CD14-positive monocyte (primary cell): ENCODE data around the gene KRTAP5-11. TPM values are rescaled to one million over a fixed set of nuclear protein-coding genes. Genes with fewer than 3 reads are reported as not detected.

Experiments
- DNase-seq, 3 donors: peaks; one replicate each; pipeline ENCODE4 v3.0.0-alpha.2; 2011 to 2022
- H2AFZ ChIP-seq: 2 replicates; pipeline ENCODE4 v1.6.0; 2012; ENCODE audit warnings: mild to moderate bottlenecking, low read depth, low read length, inconsistent platforms; ENCODE audit not compliant: insufficient read depth, poor library complexity, severe bottlenecking
- H3K27ac ChIP-seq, 2 donors: 1 replicate in 1 of 2; 2 replicates in 1 of 2; pipeline ENCODE4 v1.5.1; 2012 to 2013; ENCODE audit warnings: low read length in 2 of 2, control low read depth in 1 of 2, inconsistent platforms in 1 of 2, low read depth in 1 of 2, mild to moderate bottlenecking in 1 of 2
- H3K27me3 ChIP-seq, 2 donors: one replicate each; pipeline versions ENCODE4 v1.6.0 to v1.6.1; 2011 to 2013; ENCODE audit warnings: low read length in 2 of 2; ENCODE audit not compliant: control insufficient read depth in 2 of 2, insufficient read depth in 2 of 2
- H3K36me3 ChIP-seq, 2 donors: replicated peaks in 1 of 2; 1 replicate in 1 of 2; 2 replicates in 1 of 2; pipeline versions ENCODE4 v1.5.1 to v1.6.1; 2012 to 2013; ENCODE audit warnings: low read length in 2 of 2, control low read depth in 1 of 2, inconsistent platforms in 1 of 2, mild to moderate bottlenecking in 1 of 2; ENCODE audit not compliant: insufficient read depth in 2 of 2, control insufficient read depth in 1 of 2
- H3K4me1 ChIP-seq, 2 donors: 1 replicate in 1 of 2; 2 replicates in 1 of 2; pipeline versions ENCODE4 v1.5.1 to v1.6.1; 2012 to 2013; ENCODE audit warnings: low read length in 2 of 2, control low read depth in 1 of 2, inconsistent platforms in 1 of 2, mild to moderate bottlenecking in 1 of 2, moderate library complexity in 1 of 2; ENCODE audit not compliant: insufficient read depth in 2 of 2, control insufficient read depth in 1 of 2
- H3K4me2 ChIP-seq: replicated peaks from 2 replicates; pipeline ENCODE3; 2012; ENCODE audit warnings: low read length, moderate library complexity, mild to moderate bottlenecking; ENCODE audit not compliant: poor library complexity, severe bottlenecking; ENCODE audit errors: extremely low read depth
- H3K4me3 ChIP-seq, 3 experiments: fragments of 200-600 bp in 1 of 3; sonication (generic) in 1 of 3; replicated peaks in 1 of 3; 1 replicate in 2 of 3; 2 replicates in 1 of 3; pipeline ENCODE4 v1.5.1; 2011 to 2013; ENCODE audit warnings: low read length in 3 of 3, mild to moderate bottlenecking in 3 of 3, control low read depth in 2 of 3, low read depth in 2 of 3, inconsistent platforms in 1 of 3, moderate library complexity in 1 of 3
- H3K79me2 ChIP-seq: 2 replicates; pipeline ENCODE4 v1.6.0; 2012; ENCODE audit warnings: mild to moderate bottlenecking, control low read depth, inconsistent platforms, low read length, moderate library complexity; ENCODE audit not compliant: insufficient read depth
- H3K9ac ChIP-seq: 2 replicates; pipeline ENCODE4 v1.6.0; 2017; ENCODE audit warnings: low read length, mild to moderate bottlenecking; ENCODE audit not compliant: insufficient read depth, poor library complexity, severe bottlenecking
- H3K9me3 ChIP-seq, 2 donors: replicated peaks in 1 of 2; 1 replicate in 1 of 2; 2 replicates in 1 of 2; pipeline versions ENCODE4 v1.5.1 to v1.6.1; 2012 to 2013; ENCODE audit warnings: low read length in 2 of 2, control low read depth in 1 of 2; ENCODE audit not compliant: control insufficient read depth in 1 of 2, insufficient read depth in 1 of 2
- H4K20me1 ChIP-seq: 2 replicates; pipeline ENCODE4 v1.6.0; 2012; ENCODE audit warnings: mild to moderate bottlenecking, low read length, control low read depth, moderate library complexity; ENCODE audit not compliant: insufficient read depth
- H3K27ac Mint-ChIP-seq, 7 donors: one replicate each; pipeline ENCODE4 v1.8.0; 2020; ENCODE audit warnings: mild to moderate bottlenecking in 7 of 7, mixed read lengths in 7 of 7, moderate library complexity in 6 of 7, inconsistent platforms in 2 of 7
- H3K27me3 Mint-ChIP-seq, 3 donors: one replicate each; pipeline ENCODE4 v1.8.0; 2021 to 2022; ENCODE audit warnings: low read depth in 3 of 3, mild to moderate bottlenecking in 3 of 3, mixed read lengths in 3 of 3, moderate library complexity in 3 of 3, inconsistent platforms in 1 of 3
- H3K36me3 Mint-ChIP-seq, 2 donors: one replicate each; pipeline ENCODE4 v1.8.0; 2020; ENCODE audit warnings: mixed read lengths in 2 of 2, inconsistent platforms in 1 of 2, mild to moderate bottlenecking in 1 of 2
- H3K4me1 Mint-ChIP-seq: one replicate; pipeline ENCODE4 v1.8.0; 2020; ENCODE audit warnings: mild to moderate bottlenecking, mixed read lengths
- H3K4me3 Mint-ChIP-seq, 2 donors: one replicate each; pipeline ENCODE4 v1.8.0; 2020; ENCODE audit warnings: mild to moderate bottlenecking in 2 of 2, mixed read lengths in 2 of 2, moderate library complexity in 1 of 2
- H3K9me3 Mint-ChIP-seq, 7 donors: one replicate each; pipeline ENCODE4 v1.8.0; 2020 to 2022; ENCODE audit warnings: mixed read lengths in 7 of 7, mild to moderate bottlenecking in 6 of 7, moderate library complexity in 6 of 7, inconsistent platforms in 2 of 7
- WGBS: methylation state at CpG from one replicate; pipeline ENCODE4 v1.1.5; 2013; ENCODE audit warnings: missing lambda C conversion rate; ENCODE audit not compliant: insufficient coverage; 5-methylcytosine and 5-hydroxymethylcytosine counted together
- intact Hi-C, 2 donors: fragments of 100-400 bp; cut with micrococcal nuclease; formaldehyde crosslinking; loops; one replicate each; pipeline versions ENCODE4 v1.15.0 to v1.15.1; 2023
- polyA plus RNA-seq, 3 donors: library from polyadenylated mRNA; depleted of rRNA in 1 of 3; unstranded in 2 of 3; stranded (reverse) in 1 of 3; fragments of 300-500 nt in 2 of 3; fragments of >200 nt in 1 of 3; fragmentation: Illumina TruSeq in 2 of 3; gene quantifications; 1 replicate in 2 of 3; 2 replicates in 1 of 3; pipeline ENCODE4 v1.2.3, GENCODE V29; 2012 to 2021
- TF ChIP-seq, protein P1 (sequence below): fragments of 200-600 bp; IDR thresholded peaks from one replicate; pipeline ENCODE4 v1.8.0; 2022; ENCODE audit warnings: antibody characterized with exemption, mild to moderate bottlenecking

KRTAP5-11 gene
- polyA plus RNA-seq, 3 donors, result not detected

DNA sequence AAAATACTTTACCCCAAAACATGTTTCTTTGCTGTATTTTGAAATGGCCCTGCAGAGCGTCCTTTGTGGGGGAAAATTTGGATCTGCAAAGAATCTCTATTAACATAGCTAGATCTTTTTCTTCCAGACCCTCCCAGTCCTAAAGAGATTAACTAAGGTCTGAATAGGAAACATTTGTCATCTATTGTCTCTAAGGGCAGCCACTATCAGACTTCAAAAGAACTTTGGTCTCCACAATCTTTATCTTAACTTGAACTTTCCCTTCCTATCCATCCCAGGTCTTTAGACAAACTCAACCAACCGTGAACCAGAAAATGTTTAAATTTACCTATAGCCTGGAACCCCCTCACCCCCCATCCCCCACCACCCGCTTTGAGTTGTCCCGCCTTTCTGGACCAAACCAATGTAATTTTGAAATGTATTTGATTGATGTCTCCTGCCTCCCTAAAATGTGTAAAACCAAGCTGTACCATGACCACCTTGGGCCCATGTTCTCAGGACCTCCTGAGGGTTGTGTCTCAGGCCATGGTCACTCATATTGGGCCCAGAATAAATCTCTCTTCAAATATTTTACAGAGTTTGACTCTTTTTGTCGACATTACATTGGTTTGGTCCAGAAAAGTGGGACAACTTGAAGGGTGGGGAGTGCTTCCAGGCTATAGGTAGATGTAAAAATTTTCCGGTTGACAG, 38.0 kb downstream of the KRTAP5-11 start:
- intact Hi-C loops, result no loop called here

DNA sequence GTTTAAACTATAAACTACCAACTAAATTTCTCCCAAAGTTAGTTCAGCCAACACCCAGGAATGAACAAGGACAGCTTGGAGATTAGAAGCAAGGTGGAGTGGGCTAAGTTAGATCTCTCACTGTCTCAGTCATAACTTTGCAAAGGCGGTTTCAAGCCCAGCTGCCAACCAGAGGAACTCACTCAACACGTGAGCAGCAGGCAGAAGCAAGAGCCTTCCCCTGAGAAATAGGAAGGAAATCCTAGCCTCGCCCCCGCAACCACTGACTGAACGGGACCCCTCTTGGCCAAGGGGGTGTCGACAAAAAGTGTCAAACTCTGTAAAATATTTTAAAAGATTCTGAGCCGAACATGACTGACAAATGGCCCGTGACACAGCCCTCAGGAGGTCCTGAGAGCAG, 38.8 kb downstream of the KRTAP5-11 start:
- Mint-ChIP-seq H3K4me3 (peak overlapping the region in 1 of 2 donors; percentile 8), H3K9me3 (peaks cover 13 to 29% (median 15%) of the 10 kb centered on the region in 7 donors), H3K36me3 (no peaks in the 10 kb centered on the region), H3K27me3 (peaks cover 0 to 9% (median 3%) of the 10 kb centered on the region in 3 donors), H3K4me1 (peaks cover 24% of the 10 kb centered on the region), H3K27ac (no peak overlapping the region)
- Histone ChIP-seq H3K27ac (no peak overlapping the region), H3K4me3 (no peak overlapping the region), H3K9me3 (peaks cover 0 to 31% of the 10 kb centered on the region in 2 donors), H2AFZ (no peak overlapping the region), H3K4me1 (peaks cover 9 to 13% of the 10 kb centered on the region in 2 donors), H3K27me3 (no peaks in the 10 kb centered on the region), H4K20me1 (no peaks in the 10 kb centered on the region), H3K79me2 (no peaks in the 10 kb centered on the region), H3K36me3 (no peaks in the 10 kb centered on the region), H3K9ac (no peak overlapping the region), H3K4me2 (no peak overlapping the region)
- 20% methylated on average over 2 of the region's 8 CpGs for WGBS
- TF ChIP-seq, protein P1, sequence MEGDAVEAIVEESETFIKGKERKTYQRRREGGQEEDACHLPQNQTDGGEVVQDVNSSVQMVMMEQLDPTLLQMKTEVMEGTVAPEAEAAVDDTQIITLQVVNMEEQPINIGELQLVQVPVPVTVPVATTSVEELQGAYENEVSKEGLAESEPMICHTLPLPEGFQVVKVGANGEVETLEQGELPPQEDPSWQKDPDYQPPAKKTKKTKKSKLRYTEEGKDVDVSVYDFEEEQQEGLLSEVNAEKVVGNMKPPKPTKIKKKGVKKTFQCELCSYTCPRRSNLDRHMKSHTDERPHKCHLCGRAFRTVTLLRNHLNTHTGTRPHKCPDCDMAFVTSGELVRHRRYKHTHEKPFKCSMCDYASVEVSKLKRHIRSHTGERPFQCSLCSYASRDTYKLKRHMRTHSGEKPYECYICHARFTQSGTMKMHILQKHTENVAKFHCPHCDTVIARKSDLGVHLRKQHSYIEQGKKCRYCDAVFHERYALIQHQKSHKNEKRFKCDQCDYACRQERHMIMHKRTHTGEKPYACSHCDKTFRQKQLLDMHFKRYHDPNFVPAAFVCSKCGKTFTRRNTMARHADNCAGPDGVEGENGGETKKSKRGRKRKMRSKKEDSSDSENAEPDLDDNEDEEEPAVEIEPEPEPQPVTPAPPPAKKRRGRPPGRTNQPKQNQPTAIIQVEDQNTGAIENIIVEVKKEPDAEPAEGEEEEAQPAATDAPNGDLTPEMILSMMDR, result no peak
- intact Hi-C loops, result no loop called here
- DNase-seq, result peak in 2 of 3 donors; percentile 1 to 24

More for the DNA sequence above, 38.0 kb downstream of the KRTAP5-11 start:
- Mint-ChIP-seq H3K27ac (peak overlapping the region in 1 of 7 donors; percentile 8), H3K4me1 (peaks cover 25% of the 10 kb centered on the region), H3K4me3 (no peak overlapping the region), H3K36me3 (no peaks in the 10 kb centered on the region), H3K27me3 (peaks cover 0 to 9% (median 4%) of the 10 kb centered on the region in 3 donors), H3K9me3 (peaks cover 13 to 28% (median 15%) of the 10 kb centered on the region in 7 donors)
- TF ChIP-seq, protein P1, result no peak
- H3K4me2 ChIP-seq, result no peak overlapping the region
- H4K20me1 ChIP-seq, result no peaks in the 10 kb centered on the region
- no peak for DNase-seq
- H3K27ac ChIP-seq, result no peak overlapping the region
- no peak overlapping the region for H3K9ac ChIP-seq
- no peaks in the 10 kb centered on the region for H3K36me3 ChIP-seq
- H3K9me3 ChIP-seq, result peaks cover 0 to 31% of the 10 kb centered on the region in 2 donors
- H2AFZ ChIP-seq, result no peak overlapping the region
- no peaks in the 10 kb centered on the region for H3K79me2 ChIP-seq
- H3K4me3 ChIP-seq, result no peak overlapping the region
- 90% methylated on average over 2 of the region's 6 CpGs for WGBS
- H3K4me1 ChIP-seq, result peaks cover 9 to 13% of the 10 kb centered on the region in 2 donors
- no peaks in the 10 kb centered on the region for H3K27me3 ChIP-seq
